Smooth muscle cell of the umbilical artery (primary cell): ENCODE results near the gene TC2N. TPM values are rescaled to one million over a fixed set of nuclear protein-coding genes. Genes with fewer than 3 reads are reported as not detected.

Source experiments
- total RNA-seq: library from RNA; depleted of rRNA; stranded (reverse); fragments of >200 nt; gene quantifications from 2 replicates; pipeline ENCODE4 v1.2.3, GENCODE V29; 2014

The TC2N gene
- total RNA-seq, result under 0.01 and 0.18 TPM in 2 replicates

GRCh38 chr14:91867316-91867988 lies at the start of gene TC2N:
Gene TC2N, minus strand, starts transcription at chr14:91867536. Its CDS starts 53,767 bp downstream, at chr14:91813769.

GRCh38 chr14:91731986-91732385 lies 135.3 kb downstream of the TC2N start, which contains the start of gene CATSPERB:
Gene CATSPERB, minus strand, starts transcription at chr14:91732086. Its CDS starts 2,607 bp downstream, at chr14:91729479.

Other genes starting within 250 kb of the TC2N start
- gene CATSPERB, start 135.4 kb downstream of the TC2N start, total RNA-seq, result not detected in 2 replicates
- gene FBLN5, start 80.2 kb upstream of the TC2N start, total RNA-seq, result 20.4 and 31.5 TPM in 2 replicates
- gene TRIP11, start 172.5 kb upstream of the TC2N start, total RNA-seq, result 43.1 and 67.0 TPM in 2 replicates
- gene ATXN3, start 239.0 kb upstream of the TC2N start, total RNA-seq, result 30.6 and 54.3 TPM in 2 replicates